ENCODE data around the gene GPR158.

Gene GPR158

DNA sequence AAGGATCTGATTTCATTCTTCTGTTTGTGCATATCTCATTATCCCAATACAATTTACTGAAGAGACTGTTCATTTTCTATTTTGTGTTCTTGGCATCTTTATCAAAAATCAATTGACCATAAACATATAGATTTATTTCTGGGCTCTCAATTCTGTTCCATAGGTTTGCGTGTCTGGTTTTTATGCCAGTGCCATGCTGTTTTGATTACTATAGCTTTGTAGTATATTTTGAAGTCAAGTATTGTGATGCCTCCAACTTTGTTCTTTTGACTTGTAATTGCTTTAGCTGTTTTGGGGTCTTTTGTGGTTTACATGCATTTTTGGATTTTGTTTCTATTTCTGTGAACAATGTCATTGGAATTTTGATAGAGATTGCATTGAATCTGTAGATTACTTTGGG lies 278.8 kb downstream of the GPR158 start:
- Histone ChIP-seq H3K27me3 (ENCODE audit: control insufficient read depth, low read length) (no peaks in the 10 kb centered on the region), H3K9me2 (replicated peaks; ENCODE audit: control insufficient read depth, low read length) (no peaks in the 10 kb centered on the region), H3F3A (ENCODE audit: control insufficient read depth, insufficient read depth) (no peaks in the 10 kb centered on the region), H3K27ac (ENCODE audit: low read depth, low read length) (no peak overlapping the region), H3K9me3 (ENCODE audit: control insufficient read depth, insufficient read depth, low read length) (no peaks in the 10 kb centered on the region), H4K20me1 (ENCODE audit: control insufficient read depth, insufficient read depth, low read depth, low read length) (no peaks in the 10 kb centered on the region), H3K4me3 (ENCODE audit: low read length) (no peak overlapping the region), H3K79me2 (ENCODE audit: control insufficient read depth, low read length) (no peaks in the 10 kb centered on the region), H3K36me3 (ENCODE audit: control insufficient read depth, low read length) (no peaks in the 10 kb centered on the region), H3K4me2 (ENCODE audit: low read length) (no peak overlapping the region), H3K4me1 (ENCODE audit: control insufficient read depth, low read length) (no peaks in the 10 kb centered on the region)
- no peak for TF ChIP-seq EZH2phosphoT487 (IDR thresholded peaks at IDR 0.05; ENCODE audit: borderline replicate concordance, low read length)
- TF ChIP-seq, protein P1, sequence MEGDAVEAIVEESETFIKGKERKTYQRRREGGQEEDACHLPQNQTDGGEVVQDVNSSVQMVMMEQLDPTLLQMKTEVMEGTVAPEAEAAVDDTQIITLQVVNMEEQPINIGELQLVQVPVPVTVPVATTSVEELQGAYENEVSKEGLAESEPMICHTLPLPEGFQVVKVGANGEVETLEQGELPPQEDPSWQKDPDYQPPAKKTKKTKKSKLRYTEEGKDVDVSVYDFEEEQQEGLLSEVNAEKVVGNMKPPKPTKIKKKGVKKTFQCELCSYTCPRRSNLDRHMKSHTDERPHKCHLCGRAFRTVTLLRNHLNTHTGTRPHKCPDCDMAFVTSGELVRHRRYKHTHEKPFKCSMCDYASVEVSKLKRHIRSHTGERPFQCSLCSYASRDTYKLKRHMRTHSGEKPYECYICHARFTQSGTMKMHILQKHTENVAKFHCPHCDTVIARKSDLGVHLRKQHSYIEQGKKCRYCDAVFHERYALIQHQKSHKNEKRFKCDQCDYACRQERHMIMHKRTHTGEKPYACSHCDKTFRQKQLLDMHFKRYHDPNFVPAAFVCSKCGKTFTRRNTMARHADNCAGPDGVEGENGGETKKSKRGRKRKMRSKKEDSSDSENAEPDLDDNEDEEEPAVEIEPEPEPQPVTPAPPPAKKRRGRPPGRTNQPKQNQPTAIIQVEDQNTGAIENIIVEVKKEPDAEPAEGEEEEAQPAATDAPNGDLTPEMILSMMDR (IDR thresholded peaks at IDR 0.05; ENCODE audit: low read depth, low read length, poor library complexity, severe bottlenecking): no peak

DNA sequence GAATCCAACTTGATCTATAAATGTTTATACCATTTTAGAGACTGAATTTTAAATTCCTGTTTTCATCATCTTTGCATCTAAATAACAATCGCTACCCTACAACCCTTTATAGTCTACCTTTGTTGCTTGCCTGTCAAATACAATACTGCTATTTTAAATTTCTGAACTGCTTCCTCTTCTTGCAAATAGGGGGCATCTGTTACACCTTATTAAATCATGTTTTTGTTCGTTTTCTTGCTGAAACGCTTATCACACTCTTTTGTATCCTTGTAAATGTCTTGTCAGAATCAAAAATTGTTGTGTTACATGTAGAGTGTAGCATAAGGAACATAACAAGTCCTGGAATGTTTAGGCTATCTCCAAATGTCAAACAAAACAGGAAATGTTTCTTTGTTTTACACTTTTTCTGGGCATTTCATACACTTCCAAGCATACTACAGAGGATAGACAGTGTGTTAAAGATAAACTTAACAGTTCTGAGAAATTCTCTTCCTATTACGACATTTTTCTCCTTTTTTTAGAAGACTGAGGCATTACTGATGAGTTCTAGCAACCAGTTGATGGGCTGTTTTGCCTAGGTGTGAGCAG lies 281.3 kb downstream of the GPR158 start:
- Histone ChIP-seq H3K4me3 (ENCODE audit: low read length) (no peak overlapping the region), H3K9me2 (replicated peaks; ENCODE audit: control insufficient read depth, low read length) (no peaks in the 10 kb centered on the region), H3K36me3 (ENCODE audit: control insufficient read depth, low read length) (no peaks in the 10 kb centered on the region), H3K4me2 (ENCODE audit: low read length) (no peak overlapping the region), H3K79me2 (ENCODE audit: control insufficient read depth, low read length) (no peaks in the 10 kb centered on the region), H3K9me3 (ENCODE audit: control insufficient read depth, insufficient read depth, low read length) (no peaks in the 10 kb centered on the region), H3K4me1 (ENCODE audit: control insufficient read depth, low read length) (no peaks in the 10 kb centered on the region), H3F3A (ENCODE audit: control insufficient read depth, insufficient read depth) (no peaks in the 10 kb centered on the region), H3K27ac (ENCODE audit: low read depth, low read length) (no peak overlapping the region), H3K27me3 (ENCODE audit: control insufficient read depth, low read length) (no peaks in the 10 kb centered on the region), H4K20me1 (ENCODE audit: control insufficient read depth, insufficient read depth, low read depth, low read length) (no peaks in the 10 kb centered on the region)
- TF ChIP-seq EZH2phosphoT487 (IDR thresholded peaks at IDR 0.05; ENCODE audit: borderline replicate concordance, low read length): no peak
- TF ChIP-seq, protein P1 (IDR thresholded peaks at IDR 0.05; ENCODE audit: low read depth, low read length, poor library complexity, severe bottlenecking): no peak

DNA sequence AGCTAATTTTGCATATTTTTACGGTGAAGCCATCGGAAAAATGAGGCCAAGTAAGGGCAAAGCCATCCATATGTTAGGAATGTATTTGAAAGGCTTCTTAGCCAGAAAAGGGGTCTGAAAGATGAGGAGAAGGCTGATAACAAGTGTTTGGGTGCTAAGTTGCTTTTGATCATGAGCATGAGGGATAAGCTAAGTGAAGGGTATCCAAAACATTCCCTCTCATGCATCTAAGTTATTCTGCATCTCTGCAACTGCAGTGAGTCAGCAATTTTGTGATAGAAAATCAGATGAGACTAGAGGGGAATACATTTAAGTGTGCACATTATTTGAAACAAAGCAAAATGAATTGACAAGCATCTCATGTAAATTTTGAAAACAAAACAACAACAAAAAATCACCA lies 282.8 kb downstream of the GPR158 start:
- TF ChIP-seq, protein P1 (IDR thresholded peaks at IDR 0.05; ENCODE audit: low read depth, low read length, poor library complexity, severe bottlenecking): no peak
- TF ChIP-seq EZH2phosphoT487 (IDR thresholded peaks at IDR 0.05; ENCODE audit: borderline replicate concordance, low read length): no peak
- no peaks in the 10 kb centered on the region for H3K9me2 ChIP-seq (replicated peaks; ENCODE audit: control insufficient read depth, low read length)
- H3F3A ChIP-seq (ENCODE audit: control insufficient read depth, insufficient read depth): no peaks in the 10 kb centered on the region
- no peaks in the 10 kb centered on the region for H3K9me3 ChIP-seq (ENCODE audit: control insufficient read depth, insufficient read depth, low read length)
- H4K20me1 ChIP-seq (ENCODE audit: control insufficient read depth, insufficient read depth, low read depth, low read length): no peaks in the 10 kb centered on the region
- no peaks in the 10 kb centered on the region for H3K36me3 ChIP-seq (ENCODE audit: control insufficient read depth, low read length)
- no peak overlapping the region for H3K27ac ChIP-seq (ENCODE audit: low read depth, low read length)
- H3K79me2 ChIP-seq (ENCODE audit: control insufficient read depth, low read length): no peaks in the 10 kb centered on the region
- H3K4me2 ChIP-seq (ENCODE audit: low read length): no peak overlapping the region
- no peak overlapping the region for H3K4me3 ChIP-seq (ENCODE audit: low read length)
- no peaks in the 10 kb centered on the region for H3K27me3 ChIP-seq (ENCODE audit: control insufficient read depth, low read length)
- no peaks in the 10 kb centered on the region for H3K4me1 ChIP-seq (ENCODE audit: control insufficient read depth, low read length)
